ENCODE results near the gene GOLGA1.

DNA sequence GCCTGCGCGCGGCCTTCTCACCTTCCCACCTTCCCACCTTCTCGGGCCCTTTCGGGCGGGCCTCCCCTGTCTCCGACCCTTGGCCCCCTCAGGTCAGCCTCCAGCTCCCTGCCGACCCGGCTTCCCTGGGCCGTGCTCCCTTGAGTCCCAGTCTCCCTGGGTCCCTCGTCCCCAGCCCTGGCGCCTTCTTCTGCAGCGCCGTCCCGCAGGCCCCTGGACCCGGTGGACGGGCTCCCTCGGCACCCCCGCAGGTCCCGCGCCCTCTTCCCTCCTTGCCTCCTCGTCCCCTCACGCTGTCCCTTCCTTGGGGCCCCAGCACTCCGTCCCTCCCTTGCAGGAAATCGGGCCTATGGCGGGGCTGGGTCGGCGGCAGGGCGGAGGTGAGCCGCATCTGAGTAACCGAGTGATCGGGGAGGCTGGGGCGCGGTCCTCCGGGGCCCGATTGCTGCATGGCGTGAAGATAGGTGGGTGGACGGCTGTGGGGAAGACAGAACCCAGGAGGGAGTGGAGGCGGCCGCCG lies 71.4 kb downstream of the GOLGA1 start:
- TF ChIP-seq, protein P1, sequence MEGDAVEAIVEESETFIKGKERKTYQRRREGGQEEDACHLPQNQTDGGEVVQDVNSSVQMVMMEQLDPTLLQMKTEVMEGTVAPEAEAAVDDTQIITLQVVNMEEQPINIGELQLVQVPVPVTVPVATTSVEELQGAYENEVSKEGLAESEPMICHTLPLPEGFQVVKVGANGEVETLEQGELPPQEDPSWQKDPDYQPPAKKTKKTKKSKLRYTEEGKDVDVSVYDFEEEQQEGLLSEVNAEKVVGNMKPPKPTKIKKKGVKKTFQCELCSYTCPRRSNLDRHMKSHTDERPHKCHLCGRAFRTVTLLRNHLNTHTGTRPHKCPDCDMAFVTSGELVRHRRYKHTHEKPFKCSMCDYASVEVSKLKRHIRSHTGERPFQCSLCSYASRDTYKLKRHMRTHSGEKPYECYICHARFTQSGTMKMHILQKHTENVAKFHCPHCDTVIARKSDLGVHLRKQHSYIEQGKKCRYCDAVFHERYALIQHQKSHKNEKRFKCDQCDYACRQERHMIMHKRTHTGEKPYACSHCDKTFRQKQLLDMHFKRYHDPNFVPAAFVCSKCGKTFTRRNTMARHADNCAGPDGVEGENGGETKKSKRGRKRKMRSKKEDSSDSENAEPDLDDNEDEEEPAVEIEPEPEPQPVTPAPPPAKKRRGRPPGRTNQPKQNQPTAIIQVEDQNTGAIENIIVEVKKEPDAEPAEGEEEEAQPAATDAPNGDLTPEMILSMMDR (optimal IDR thresholded peaks at IDR 0.05 in 1 of 3, IDR thresholded peaks at IDR 0.05 in 1 of 3, conservative IDR thresholded peaks at IDR 0.05 in 1 of 3; ENCODE audit: extremely low read depth in 1 of 3, insufficient read depth in 2 of 3, low read length in 3 of 3): no peak
- no peak for TF ChIP-seq EZH2 (IDR thresholded peaks at IDR 0.05; ENCODE audit: low read length)
